PC-9 (cell line): ENCODE results near the gene DPP4. TPM values are rescaled to one million over a fixed set of nuclear protein-coding genes. Genes with fewer than 3 reads are reported as not detected.

Experiments
- BruUV-seq: library from RNA; stranded (reverse); fragments of 400-500 nt; replicated peaks from 2 replicates; lab custom pipeline; 2021; lab: Mats Ljungman, UMichigan
- CTCF ChIA-PET: fragments of 300-600 bp; sonication (Branson Sonifier 250); formaldehyde crosslinking; loops from one replicate; lab custom pipeline; 2022; ENCODE audit warnings: antibody characterized with exemption; lab: Charles Lee
- POLR2A ChIA-PET: fragments of 300-600 bp; sonication (Branson Sonifier 250); formaldehyde crosslinking; loops from one replicate; lab custom pipeline; 2022; ENCODE audit warnings: antibody characterized with exemption; ENCODE audit not compliant: unreplicated experiment; lab: Charles Lee
- DNase-seq, 2 experiments: peaks; one replicate each; pipeline versions ENCODE4 v3.0.0 to v3.0.0-alpha.2; 2015 to 2022; ENCODE audit warnings: mixed read lengths in 1 of 2
- H2AFZ ChIP-seq: fragments of 200-600 bp; sonication (generic); 2 replicates; pipeline ENCODE4 v1.8.1; 2017; ENCODE audit warnings: antibody characterized with exemption
- H3F3A ChIP-seq: fragments of 200-600 bp; sonication (generic); 2 replicates; pipeline ENCODE4 v1.8.1; 2017; ENCODE audit warnings: antibody characterized with exemption, mild to moderate bottlenecking, low read depth; ENCODE audit not compliant: insufficient read depth
- H3K27ac ChIP-seq: fragments of 200-600 bp; sonication (generic); 2 replicates; pipeline ENCODE4 v1.6.1; 2016; ENCODE audit warnings: mixed run types
- H3K27me3 ChIP-seq: fragments of 200-600 bp; sonication (generic); 2 replicates; pipeline ENCODE4 v1.6.1; 2016; ENCODE audit warnings: low read depth, mixed run types; ENCODE audit not compliant: insufficient read depth
- H3K36me3 ChIP-seq: fragments of 200-600 bp; sonication (generic); 2 replicates; pipeline ENCODE4 v1.6.1; 2016; ENCODE audit warnings: low read depth, mixed run types
- H3K4me1 ChIP-seq: fragments of 200-600 bp; sonication (generic); replicated peaks from 2 replicates; pipeline ENCODE4 v1.6.1; 2016; ENCODE audit warnings: mixed run types; ENCODE audit not compliant: insufficient read depth
- H3K4me2 ChIP-seq: fragments of 200-600 bp; sonication (generic); 2 replicates; pipeline ENCODE4 v1.6.1; 2017; ENCODE audit warnings: mixed run types
- H3K4me3 ChIP-seq: fragments of 200-600 bp; sonication (generic); 2 replicates; pipeline ENCODE4 v1.6.1; 2016; ENCODE audit warnings: mixed run types
- H3K79me2 ChIP-seq: fragments of 200-600 bp; sonication (generic); 2 replicates; pipeline ENCODE4 v1.6.1; 2017; ENCODE audit warnings: low read depth, mixed run types
- H3K9me2 ChIP-seq: fragments of 200-600 bp; sonication (generic); 2 replicates; pipeline ENCODE4 v1.8.1; 2017; ENCODE audit warnings: mild to moderate bottlenecking; ENCODE audit not compliant: insufficient read depth
- H3K9me3 ChIP-seq: fragments of 200-600 bp; sonication (generic); 2 replicates; pipeline ENCODE4 v1.8.1; 2016; ENCODE audit warnings: low read depth; ENCODE audit not compliant: insufficient read depth
- H4K20me1 ChIP-seq: fragments of 200-600 bp; sonication (generic); 2 replicates; pipeline ENCODE4 v1.8.1; 2017; ENCODE audit not compliant: insufficient read depth
- EZH2 ChIP-seq: fragments of 200-600 bp; sonication (generic); IDR thresholded peaks from 2 replicates; pipeline ENCODE4 v1.8.0; 2017; ENCODE audit warnings: antibody characterized with exemption, low read depth
- intact Hi-C: fragments of 100-400 bp; cut with micrococcal nuclease; formaldehyde crosslinking; loops from one replicate; pipeline ENCODE4 v1.10.0; 2022; ENCODE audit not compliant: unreplicated experiment
- total RNA-seq: library from RNA; stranded (reverse); gene quantifications from 2 replicates; pipeline ENCODE4 v1.2.3, GENCODE V29; 2021
- TF ChIP-seq, protein P1 (sequence below): fragments of 200-600 bp; sonication (generic); conservative IDR thresholded peaks from 2 replicates; pipeline ENCODE4 v1.6.1; 2017; ENCODE audit warnings: mixed run types, antibody characterized with exemption, mild to moderate bottlenecking, moderate library complexity

The DPP4 gene
- total RNA-seq, 1 experiment from 2014 or later = 0.35 TPM

DNA sequence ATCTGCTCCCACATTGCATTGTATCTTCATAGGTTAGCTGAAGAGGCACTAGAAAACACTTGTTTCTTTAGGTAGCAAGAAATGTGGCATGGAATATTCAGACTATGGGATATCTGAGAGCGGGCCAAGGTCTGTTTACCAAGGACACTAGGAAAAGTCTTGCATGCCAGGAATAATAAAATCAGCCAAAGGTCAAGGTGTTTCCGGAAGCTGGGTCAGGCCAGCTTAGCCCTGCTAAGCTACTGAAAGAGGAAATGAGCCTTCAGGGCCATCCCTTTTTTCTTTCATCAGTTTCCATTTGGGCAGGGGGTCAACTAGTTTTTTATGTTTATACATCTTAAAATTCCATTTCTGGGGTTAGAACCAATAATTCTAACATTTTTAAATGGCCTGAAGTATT is 101.1 kb downstream of the DPP4 start:
- POLR2A ChIA-PET = interaction anchor here (0.7 kb wide), 1 partner anchor 307 kb away, joined by 3 read pairs; no protein-coding TSS in a partner anchor
- H3K4me2 ChIP-seq = no peak overlapping the region

DNA sequence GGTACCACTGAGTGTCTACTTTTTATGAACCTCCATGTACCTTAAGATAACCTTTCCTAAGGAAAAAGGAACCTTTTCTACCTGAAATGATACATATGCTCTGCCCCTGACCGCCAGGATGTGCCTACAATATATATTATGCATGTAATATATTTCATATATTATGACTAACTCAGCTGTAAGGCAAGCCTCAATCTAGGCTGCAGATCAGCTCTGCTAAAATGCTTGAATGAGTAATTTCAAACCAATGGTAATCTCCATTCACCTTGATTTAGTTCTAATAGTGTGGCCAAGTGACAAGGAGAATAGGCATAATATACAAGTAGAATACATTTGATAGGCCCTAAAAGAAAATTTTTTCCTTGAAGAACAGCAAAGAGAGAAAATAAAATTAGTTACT is 101.8 kb downstream of the DPP4 start:
- Histone ChIP-seq H2AFZ (no peak overlapping the region), H3K4me1 (no peaks in the 10 kb centered on the region), H3K9me2 (no peaks in the 10 kb centered on the region; the same call in 1 of the 2 replicates), H3F3A (no peaks in the 10 kb centered on the region), H3K4me2 (no peak overlapping the region), H3K27ac (no peak overlapping the region), H3K27me3 (no peaks in the 10 kb centered on the region), H3K79me2 (no peaks in the 10 kb centered on the region), H3K4me3 (no peak overlapping the region), H3K9me3 (no peaks in the 10 kb centered on the region), H4K20me1 (no peaks in the 10 kb centered on the region), H3K36me3 (no peaks in the 10 kb centered on the region)
- POLR2A ChIA-PET = no interaction called here
- no peak for TF ChIP-seq EZH2
- TF ChIP-seq, protein P1, sequence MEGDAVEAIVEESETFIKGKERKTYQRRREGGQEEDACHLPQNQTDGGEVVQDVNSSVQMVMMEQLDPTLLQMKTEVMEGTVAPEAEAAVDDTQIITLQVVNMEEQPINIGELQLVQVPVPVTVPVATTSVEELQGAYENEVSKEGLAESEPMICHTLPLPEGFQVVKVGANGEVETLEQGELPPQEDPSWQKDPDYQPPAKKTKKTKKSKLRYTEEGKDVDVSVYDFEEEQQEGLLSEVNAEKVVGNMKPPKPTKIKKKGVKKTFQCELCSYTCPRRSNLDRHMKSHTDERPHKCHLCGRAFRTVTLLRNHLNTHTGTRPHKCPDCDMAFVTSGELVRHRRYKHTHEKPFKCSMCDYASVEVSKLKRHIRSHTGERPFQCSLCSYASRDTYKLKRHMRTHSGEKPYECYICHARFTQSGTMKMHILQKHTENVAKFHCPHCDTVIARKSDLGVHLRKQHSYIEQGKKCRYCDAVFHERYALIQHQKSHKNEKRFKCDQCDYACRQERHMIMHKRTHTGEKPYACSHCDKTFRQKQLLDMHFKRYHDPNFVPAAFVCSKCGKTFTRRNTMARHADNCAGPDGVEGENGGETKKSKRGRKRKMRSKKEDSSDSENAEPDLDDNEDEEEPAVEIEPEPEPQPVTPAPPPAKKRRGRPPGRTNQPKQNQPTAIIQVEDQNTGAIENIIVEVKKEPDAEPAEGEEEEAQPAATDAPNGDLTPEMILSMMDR = no peak
- intact Hi-C loops = no loop called here
- no TSS peak for BruUV-seq
- CTCF ChIA-PET = no interaction called here
- no peak for DNase-seq

More for the DNA sequence above, 101.1 kb downstream of the DPP4 start:
- no peaks in the 10 kb centered on the region for H4K20me1 ChIP-seq
- no peaks in the 10 kb centered on the region for H3K4me1 ChIP-seq
- H3K79me2 ChIP-seq = no peaks in the 10 kb centered on the region
- H2AFZ ChIP-seq = no peak overlapping the region
- H3F3A ChIP-seq = no peaks in the 10 kb centered on the region
- H3K4me3 ChIP-seq = no peak overlapping the region
- no peaks in the 10 kb centered on the region for H3K9me3 ChIP-seq
- CTCF ChIA-PET = no interaction called here
- H3K27ac ChIP-seq = no peak overlapping the region
- intact Hi-C loops = no loop called here
- H3K36me3 ChIP-seq = no peaks in the 10 kb centered on the region
- no peak for DNase-seq
- no peaks in the 10 kb centered on the region for H3K27me3 ChIP-seq
- no TSS peak for BruUV-seq
- TF ChIP-seq EZH2 = no peak
- TF ChIP-seq, protein P1 = no peak
- H3K9me2 ChIP-seq = no peaks in the 10 kb centered on the region; the same call in 1 of the 2 replicates

DNA sequence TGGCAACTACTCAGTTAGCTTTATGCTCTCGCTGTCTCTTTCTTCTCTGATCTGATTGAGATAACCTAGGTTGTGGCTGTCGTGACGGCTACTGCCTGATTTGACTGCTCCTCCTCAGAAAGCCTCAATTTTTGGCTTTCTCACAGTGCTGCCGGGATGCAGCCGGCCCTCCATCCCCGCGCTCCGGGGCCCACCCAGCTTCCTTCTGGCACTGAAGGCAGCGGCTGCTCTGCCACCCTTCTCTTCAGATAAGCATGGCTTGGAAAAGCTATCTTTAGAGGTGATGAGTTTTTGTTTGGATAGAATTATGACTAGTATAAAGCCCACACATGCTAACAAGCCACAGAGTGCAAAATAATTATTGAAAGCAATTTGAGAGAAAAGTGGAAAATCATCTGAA is 102.5 kb downstream of the DPP4 start:
- Histone ChIP-seq H3K36me3 (no peaks in the 10 kb centered on the region), H3K9me2 (no peaks in the 10 kb centered on the region; the same call in 1 of the 2 replicates), H3K27me3 (no peaks in the 10 kb centered on the region), H2AFZ (no peak overlapping the region), H3K4me2 (no peak overlapping the region), H3K27ac (no peak overlapping the region), H3K4me1 (no peaks in the 10 kb centered on the region), H3K79me2 (no peaks in the 10 kb centered on the region), H3K9me3 (no peaks in the 10 kb centered on the region), H4K20me1 (no peaks in the 10 kb centered on the region), H3K4me3 (no peak overlapping the region), H3F3A (no peaks in the 10 kb centered on the region)
- DNase-seq = no peak
- BruUV-seq = no TSS peak
- CTCF ChIA-PET = no interaction called here
- no peak for TF ChIP-seq EZH2
- TF ChIP-seq, protein P1 = no peak
- POLR2A ChIA-PET = no interaction called here
- intact Hi-C loops = no loop called here
